ENCODE results near the gene SNX20.

GRCh38 chr16:50695017-50696000 is 14.2 kb upstream of the SNX20 start:
- TF ChIP-seq POLR2AphosphoS5 (IDR thresholded peaks at IDR 0.05; ENCODE audit: insufficient read depth in 1 of 2, low read depth in 1 of 2) (no peak), CTCF (IDR thresholded peaks at IDR 0.05) (no peak), POLR2A (IDR thresholded peaks at IDR 0.05) (no peak)
